Measurements from ENCODE around the gene SCGB1D1. TPM values are rescaled to one million over a fixed set of nuclear protein-coding genes. Genes with fewer than 3 reads are reported as not detected.

Gene SCGB1D1
- total RNA-seq, 6 experiments from 2014 or later: not detected

GRCh38 chr11:62148271-62148980 is 41.6 kb upstream of the SCGB1D1 start:
- no peak for TF ChIP-seq CTCF (IDR thresholded peaks at IDR 0.05)
- no peaks in the 10 kb centered on the region for H3K9me3 Mint-ChIP-seq
- H3K4me1 Mint-ChIP-seq (ENCODE audit: low read depth): no peaks in the 10 kb centered on the region
- no peak overlapping the region for H3K4me3 Mint-ChIP-seq
- peaks cover 36% of the 10 kb centered on the region for H3K36me3 Mint-ChIP-seq (ENCODE audit: low read depth)
- H3K27me3 Mint-ChIP-seq (ENCODE audit: insufficient read depth): no peaks in the 10 kb centered on the region; the same call in none of the 2 replicates
- H3K27ac Mint-ChIP-seq: no peak overlapping the region
- no peak for DNase-seq

- H3K9me3 Mint-ChIP-seq: no peaks in the 10 kb centered on the region
- no peak overlapping the region for H3K27ac Mint-ChIP-seq
- no peaks in the 10 kb centered on the region; the same call in none of the 2 replicates for H3K27me3 Mint-ChIP-seq (ENCODE audit: insufficient read depth)
- DNase-seq: no peak
- H3K4me1 Mint-ChIP-seq (ENCODE audit: low read depth): no peaks in the 10 kb centered on the region
- H3K36me3 Mint-ChIP-seq (ENCODE audit: low read depth): peaks cover 49% of the 10 kb centered on the region
- no peak overlapping the region for H3K4me3 Mint-ChIP-seq
- TF ChIP-seq CTCF (IDR thresholded peaks at IDR 0.05): no peak
Measured at GRCh38 chr11:62149986-62150886, 39.8 kb upstream of the SCGB1D1 start.

- no peak for TF ChIP-seq CTCF (IDR thresholded peaks at IDR 0.05)
- Mint-ChIP-seq H3K4me3 (no peak overlapping the region), H3K9me3 (no peaks in the 10 kb centered on the region), H3K36me3 (ENCODE audit: low read depth) (peaks cover 47% of the 10 kb centered on the region), H3K27me3 (ENCODE audit: insufficient read depth) (no peaks in the 10 kb centered on the region; the same call in 1 of the 2 replicates), H3K4me1 (ENCODE audit: low read depth) (no peaks in the 10 kb centered on the region), H3K27ac (no peak overlapping the region)
- DNase-seq: no peak
Measured at GRCh38 chr11:62150887-62151736, 38.9 kb upstream of the SCGB1D1 start.

GRCh38 chr11:62151737-62152102 is 38.3 kb upstream of the SCGB1D1 start:
- Mint-ChIP-seq H3K4me3 (no peak overlapping the region), H3K27me3 (ENCODE audit: insufficient read depth) (no peaks in the 10 kb centered on the region; the same call in 1 of the 2 replicates), H3K27ac (no peak overlapping the region), H3K9me3 (no peaks in the 10 kb centered on the region), H3K36me3 (ENCODE audit: low read depth) (peaks cover 42% of the 10 kb centered on the region), H3K4me1 (ENCODE audit: low read depth) (no peaks in the 10 kb centered on the region)
- no peak for TF ChIP-seq CTCF (IDR thresholded peaks at IDR 0.05)
- no peak for DNase-seq

All from HFFc6 (cell line).